GM12873 (cell line): ENCODE data around the gene KLRD1.

Source experiments
- TF ChIP-seq, protein P1 (sequence below): IDR thresholded peaks from 2 replicates; pipeline ENCODE4 v1.5.1; 2012; ENCODE audit warnings: low read depth, mild to moderate bottlenecking, moderate library complexity, low read length, control low read depth; ENCODE audit not compliant: insufficient read depth; ENCODE audit errors: missing control alignments

Gene KLRD1

GRCh38 chr12:10341892-10342509, 34.3 kb downstream of the KLRD1 start:
- TF ChIP-seq, protein P1, sequence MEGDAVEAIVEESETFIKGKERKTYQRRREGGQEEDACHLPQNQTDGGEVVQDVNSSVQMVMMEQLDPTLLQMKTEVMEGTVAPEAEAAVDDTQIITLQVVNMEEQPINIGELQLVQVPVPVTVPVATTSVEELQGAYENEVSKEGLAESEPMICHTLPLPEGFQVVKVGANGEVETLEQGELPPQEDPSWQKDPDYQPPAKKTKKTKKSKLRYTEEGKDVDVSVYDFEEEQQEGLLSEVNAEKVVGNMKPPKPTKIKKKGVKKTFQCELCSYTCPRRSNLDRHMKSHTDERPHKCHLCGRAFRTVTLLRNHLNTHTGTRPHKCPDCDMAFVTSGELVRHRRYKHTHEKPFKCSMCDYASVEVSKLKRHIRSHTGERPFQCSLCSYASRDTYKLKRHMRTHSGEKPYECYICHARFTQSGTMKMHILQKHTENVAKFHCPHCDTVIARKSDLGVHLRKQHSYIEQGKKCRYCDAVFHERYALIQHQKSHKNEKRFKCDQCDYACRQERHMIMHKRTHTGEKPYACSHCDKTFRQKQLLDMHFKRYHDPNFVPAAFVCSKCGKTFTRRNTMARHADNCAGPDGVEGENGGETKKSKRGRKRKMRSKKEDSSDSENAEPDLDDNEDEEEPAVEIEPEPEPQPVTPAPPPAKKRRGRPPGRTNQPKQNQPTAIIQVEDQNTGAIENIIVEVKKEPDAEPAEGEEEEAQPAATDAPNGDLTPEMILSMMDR, result no peak

DNA sequence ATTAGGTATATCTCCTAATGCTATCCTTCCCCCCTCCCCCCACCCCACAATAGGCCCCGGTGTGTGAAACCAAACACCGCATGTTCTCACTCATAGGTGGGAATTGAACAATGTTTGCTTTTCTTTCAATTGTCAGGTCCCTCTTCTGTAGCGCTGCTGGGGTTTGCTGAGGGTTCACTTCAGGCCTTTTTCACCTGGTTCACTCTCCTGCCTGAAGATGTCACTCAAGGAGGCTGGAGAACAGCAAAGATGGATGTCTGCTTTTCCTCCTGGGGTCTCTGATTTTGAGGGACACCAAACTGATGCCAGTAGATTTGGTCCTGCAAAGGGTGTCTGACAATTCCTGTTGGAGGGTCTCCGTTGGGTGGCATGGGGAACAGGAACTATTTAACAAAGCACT, 46.4 kb downstream of the KLRD1 start:
- TF ChIP-seq, protein P1, result no peak

DNA sequence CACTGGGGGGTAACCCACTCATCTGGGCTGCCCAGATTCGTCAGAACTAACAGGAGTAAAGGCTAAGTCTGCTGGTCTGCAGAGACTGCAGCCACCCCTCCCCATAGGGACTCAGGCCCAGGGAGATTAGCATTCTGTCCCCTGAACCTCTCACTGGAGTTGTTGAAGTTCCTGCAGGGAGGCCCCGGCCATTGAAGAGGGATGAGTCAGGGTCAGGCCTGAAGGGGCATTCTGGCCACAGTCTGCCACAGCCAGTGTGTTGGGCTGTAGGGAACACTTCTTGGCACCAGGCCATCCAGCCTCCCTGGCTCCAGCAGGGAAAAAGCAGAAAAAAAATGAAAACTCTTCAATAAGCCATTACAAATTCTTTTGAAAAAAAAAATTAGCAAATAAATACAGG, 46.8 kb downstream of the KLRD1 start:
- TF ChIP-seq, protein P1, result no peak

- TF ChIP-seq, protein P1, result no peak
Measured at GRCh38 chr12:10358131-10358530, 50.5 kb downstream of the KLRD1 start.

DNA sequence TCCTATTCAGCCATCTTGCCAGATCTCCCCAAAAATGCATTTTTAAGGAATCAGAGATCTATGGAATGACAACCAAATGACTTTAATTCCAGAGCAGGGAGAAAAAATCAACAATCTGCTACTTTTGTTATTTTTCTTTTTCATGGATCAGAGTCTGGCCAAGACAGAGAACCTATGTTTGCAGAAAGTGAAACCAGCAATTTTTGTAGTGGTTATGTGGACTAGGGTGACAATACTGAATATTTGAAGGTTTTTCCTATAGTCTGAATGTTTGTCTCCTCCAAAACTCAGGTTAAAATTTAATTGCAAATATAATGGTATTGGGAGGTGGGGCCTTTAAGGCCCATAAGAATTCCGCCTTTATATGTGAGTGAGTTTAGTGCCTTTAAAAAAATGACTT, 51.3 kb downstream of the KLRD1 start:
- TF ChIP-seq, protein P1, result no peak

DNA sequence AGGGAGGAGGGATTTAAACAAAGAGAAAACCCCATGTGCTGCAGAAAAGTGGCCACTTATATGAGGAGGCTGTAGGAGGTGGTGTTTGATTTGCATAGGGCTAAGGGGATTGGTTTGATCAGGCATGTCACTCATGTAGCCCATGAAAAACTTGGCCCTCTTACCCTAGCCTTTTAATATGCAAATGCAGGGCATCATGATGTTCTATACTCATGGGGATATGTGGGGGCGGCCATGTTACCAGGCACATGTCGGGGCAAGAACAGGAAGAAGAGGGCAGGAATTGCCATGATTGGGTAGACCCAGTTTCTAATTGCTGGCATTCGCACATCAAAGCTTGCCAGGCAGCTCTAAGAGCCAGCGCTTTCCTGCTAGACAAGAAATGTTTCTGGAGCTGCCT, 53.4 kb downstream of the KLRD1 start:
- TF ChIP-seq, protein P1, result no peak

DNA sequence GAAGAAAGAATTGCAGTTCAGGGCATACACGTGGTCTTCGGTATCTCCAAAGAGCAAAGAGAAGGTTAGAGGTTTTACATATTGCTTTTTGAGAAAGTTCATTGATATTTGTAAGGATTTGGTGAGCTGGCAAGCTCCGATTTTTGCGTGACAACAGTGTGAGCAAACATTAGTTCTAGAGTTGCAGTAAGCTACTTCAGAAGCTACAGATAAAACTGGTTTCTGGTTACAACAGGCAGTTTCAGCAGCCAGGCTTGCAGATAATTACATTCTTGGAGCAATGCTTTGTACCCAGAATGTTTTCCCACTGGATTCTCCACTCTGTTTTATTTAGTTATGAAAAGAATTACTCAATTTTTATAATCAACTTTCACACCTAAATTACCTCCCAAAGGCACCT, 54.0 kb downstream of the KLRD1 start:
- TF ChIP-seq, protein P1, result no peak
